H1 (cell line): Measurements from ENCODE around the gene SPPL2A. TPM values are rescaled to one million over a fixed set of nuclear protein-coding genes. Genes with fewer than 3 reads are reported as not detected.

ENCODE experiments used
- CTCF ChIA-PET: fragments of 300-600 bp; sonication (Branson Sonifier 250); formaldehyde crosslinking; loops from one replicate; lab custom pipeline; 2021; ENCODE audit not compliant: partially characterized antibody; lab: Charles Lee
- POLR2A ChIA-PET: fragments of 300-600 bp; sonication (Branson Sonifier 250); formaldehyde crosslinking; loops from one replicate; lab custom pipeline; 2021; ENCODE audit warnings: inconsistent platforms; ENCODE audit not compliant: partially characterized antibody; lab: Charles Lee
- DNase-seq, 2 experiments: peaks; one replicate each; pipeline versions ENCODE4 v3.0.0 to v3.0.0-alpha.2; 2010 to 2022; ENCODE audit warnings: low spot score in 2 of 2, low read depth in 1 of 2, mixed read lengths in 1 of 2
- FAIRE-seq: peaks from 2 replicates; lab custom pipeline; 2011; peaks lifted over from hg19 to GRCh38; lab: Jason Lieb, UNC
- H2AFZ ChIP-seq: 2 replicates; pipeline ENCODE4 v1.8.1; 2012; ENCODE audit warnings: low read length, inconsistent platforms
- H2AK5ac ChIP-seq: 2 replicates; pipeline ENCODE4 v1.6.1; 2013; ENCODE audit warnings: low read depth, low read length
- H2BK120ac ChIP-seq: replicated peaks from 2 replicates; pipeline ENCODE3; 2013; ENCODE audit warnings: low read depth, low read length, inconsistent platforms
- H2BK12ac ChIP-seq: 2 replicates; pipeline ENCODE4 v1.6.1; 2013; ENCODE audit warnings: low read depth, low read length
- H2BK15ac ChIP-seq: 2 replicates; pipeline ENCODE4 v1.6.1; 2013; ENCODE audit warnings: low read length
- H2BK20ac ChIP-seq: 2 replicates; pipeline ENCODE4 v1.6.1; 2013; ENCODE audit warnings: low read length
- H2BK5ac ChIP-seq: 2 replicates; pipeline ENCODE4 v1.6.1; 2013; ENCODE audit warnings: low read depth, low read length
- H3K14ac ChIP-seq: 2 replicates; pipeline ENCODE4 v1.6.1; 2013; ENCODE audit warnings: inconsistent platforms; ENCODE audit not compliant: insufficient read length
- H3K18ac ChIP-seq: 2 replicates; pipeline ENCODE4 v1.6.1; 2013; ENCODE audit warnings: low read length; ENCODE audit errors: extremely low read depth
- H3K23ac ChIP-seq: 2 replicates; pipeline ENCODE4 v1.6.1; 2013; ENCODE audit warnings: inconsistent platforms; ENCODE audit not compliant: insufficient read length
- H3K23me2 ChIP-seq: 2 replicates; pipeline ENCODE4 v1.6.1; 2013; ENCODE audit warnings: low read depth, low read length
- H3K27ac ChIP-seq: 2 replicates; pipeline ENCODE4 v1.6.1; 2011; ENCODE audit warnings: low read depth, low read length, inconsistent platforms
- H3K27me3 ChIP-seq, 4 experiments: replicated peaks in 1 of 4; 1 replicate in 1 of 4; 2 replicates in 3 of 4; pipeline versions ENCODE4 v1.6.1 to v1.8.1; 2011 to 2013; ENCODE audit warnings: low read length in 3 of 4, mild to moderate bottlenecking in 3 of 4, inconsistent platforms in 2 of 4, mixed read lengths in 2 of 4, moderate library complexity in 1 of 4; ENCODE audit not compliant: control insufficient read depth in 3 of 4, insufficient read depth in 3 of 4; ENCODE audit errors: extremely low read depth in 1 of 4
- H3K36me3 ChIP-seq, 4 experiments: 2 replicates each; pipeline versions ENCODE4 v1.6.1 to v1.8.1; 2011 to 2013; ENCODE audit warnings: mild to moderate bottlenecking in 4 of 4, low read length in 3 of 4, moderate library complexity in 2 of 4, control low read depth in 1 of 4, inconsistent platforms in 1 of 4; ENCODE audit not compliant: insufficient read depth in 4 of 4, control insufficient read depth in 2 of 4
- H3K4ac ChIP-seq: replicated peaks from 2 replicates; pipeline ENCODE3; 2013; ENCODE audit warnings: low read length, low read depth, mixed read lengths, inconsistent platforms; ENCODE audit not compliant: insufficient read length
- H3K4me1 ChIP-seq, 4 experiments: replicated peaks in 1 of 4; 1 replicate in 1 of 4; 2 replicates in 3 of 4; pipeline versions ENCODE4 v1.6.1 to v1.8.1; 2011 to 2013; ENCODE audit warnings: low read length in 3 of 4, inconsistent platforms in 2 of 4, mixed read lengths in 1 of 4; ENCODE audit not compliant: insufficient read depth in 4 of 4, control insufficient read depth in 3 of 4
- H3K4me2 ChIP-seq, 2 experiments: 2 replicates each; pipeline versions ENCODE4 v1.6.1 to v1.8.1; 2011 to 2013; ENCODE audit warnings: low read depth in 2 of 2, low read length in 2 of 2, control low read depth in 1 of 2, inconsistent platforms in 1 of 2, mild to moderate bottlenecking in 1 of 2; ENCODE audit not compliant: insufficient read depth in 1 of 2
- H3K4me3 ChIP-seq, 4 experiments: fragments of 200-600, 300-600 bp in 1 of 4; sonication (generic), shearing (Covaris generic), sonication (Bioruptor Twin) in 1 of 4; 2 replicates each; pipeline versions ENCODE4 v1.5.1 to v1.8.1; 2011 to 2016; ENCODE audit warnings: low read length in 4 of 4, low read depth in 3 of 4, control low read depth in 2 of 4, inconsistent platforms in 2 of 4, mild to moderate bottlenecking in 2 of 4, mixed read lengths in 1 of 4, moderate library complexity in 1 of 4; ENCODE audit not compliant: insufficient read depth in 2 of 4; ENCODE audit errors: extremely low read depth in 1 of 4
- H3K56ac ChIP-seq: replicated peaks from 2 replicates; pipeline ENCODE3; 2013; ENCODE audit warnings: low read depth, mild to moderate bottlenecking, mixed read lengths, low read length, inconsistent platforms; ENCODE audit not compliant: insufficient read length
- H3K79me1 ChIP-seq: 2 replicates; pipeline ENCODE4 v1.6.1; 2013; ENCODE audit warnings: low read depth, low read length, control low read depth
- H3K79me2 ChIP-seq, 2 experiments: 2 replicates each; pipeline versions ENCODE4 v1.6.1 to v1.8.1; 2012 to 2013; ENCODE audit warnings: low read length in 2 of 2, mild to moderate bottlenecking in 2 of 2, inconsistent platforms in 1 of 2; ENCODE audit not compliant: insufficient read depth in 2 of 2, control insufficient read depth in 1 of 2
- H3K9ac ChIP-seq, 4 experiments: replicated peaks in 1 of 4; 1 replicate in 1 of 4; 2 replicates in 3 of 4; pipeline versions ENCODE4 v1.6.1 to v1.8.1; 2011 to 2013; ENCODE audit warnings: low read depth in 3 of 4, low read length in 3 of 4, control low read depth in 2 of 4, mild to moderate bottlenecking in 2 of 4, moderate library complexity in 2 of 4, inconsistent platforms in 1 of 4; ENCODE audit errors: extremely low read depth in 1 of 4
- H3K9me3 ChIP-seq, 2 experiments: 2 replicates each; pipeline versions ENCODE4 v1.6.1 to v1.8.1; 2012 to 2013; ENCODE audit warnings: mild to moderate bottlenecking in 2 of 2, moderate library complexity in 2 of 2, control low read depth in 1 of 2, inconsistent platforms in 1 of 2, low read depth in 1 of 2, low read length in 1 of 2, mixed read lengths in 1 of 2; ENCODE audit not compliant: insufficient read depth in 2 of 2
- H4K20me1 ChIP-seq, 2 experiments: replicated peaks in 1 of 2; 2 replicates each; pipeline versions ENCODE3 to v1.8.1; 2011 to 2013; ENCODE audit warnings: inconsistent platforms in 2 of 2, low read length in 2 of 2, mild to moderate bottlenecking in 1 of 2; ENCODE audit not compliant: insufficient read depth in 2 of 2, control insufficient read depth in 1 of 2
- H4K5ac ChIP-seq: 2 replicates; pipeline ENCODE4 v1.6.1; 2013; ENCODE audit warnings: low read length, low read depth, mixed read lengths, inconsistent platforms; ENCODE audit not compliant: insufficient read length
- H4K8ac ChIP-seq: 2 replicates; pipeline ENCODE4 v1.8.0; 2013; ENCODE audit warnings: mild to moderate bottlenecking, moderate library complexity, low read length, inconsistent platforms; ENCODE audit not compliant: insufficient read depth; ENCODE audit errors: extremely low read depth
- H4K91ac ChIP-seq: replicated peaks from 2 replicates; pipeline ENCODE3; 2013; ENCODE audit warnings: low read length, mixed read lengths, inconsistent platforms; ENCODE audit not compliant: insufficient read length
- BACH1 ChIP-seq: IDR thresholded peaks from 2 replicates; pipeline ENCODE4 v1.6.1; 2012; ENCODE audit warnings: low read length, improper control_type of control experiment
- EZH2 ChIP-seq: fragments of 200-600 bp; sonication (generic); IDR thresholded peaks from 2 replicates; pipeline ENCODE4 v1.7.1; 2012; ENCODE audit warnings: low read depth, mild to moderate bottlenecking, moderate library complexity, low read length, inconsistent platforms; ENCODE audit not compliant: severe bottlenecking
- KDM1A ChIP-seq: fragments of 200-600, 300-600 bp; sonication (generic); IDR thresholded peaks from 2 replicates; pipeline ENCODE4 v1.7.1; 2016; ENCODE audit warnings: mild to moderate bottlenecking, low read length, borderline replicate concordance
- NRF1 ChIP-seq: IDR thresholded peaks from 2 replicates; pipeline ENCODE4 v1.6.1; 2011; ENCODE audit warnings: mild to moderate bottlenecking, low read depth, low read length, improper control_type of control experiment
- POLR2A ChIP-seq, 2 experiments: IDR thresholded peaks; 1 replicate in 1 of 2; 2 replicates in 1 of 2; pipeline ENCODE4 v1.6.1; 2011; ENCODE audit warnings: low read depth in 2 of 2, low read length in 2 of 2, mild to moderate bottlenecking in 2 of 2; ENCODE audit errors: control extremely low read depth in 1 of 2
- POLR2AphosphoS5 ChIP-seq: IDR thresholded peaks from 2 replicates; pipeline ENCODE4 v1.6.1; 2011; ENCODE audit warnings: low read depth, low read length
- RAD21 ChIP-seq, 2 experiments: IDR thresholded peaks in 1 of 2; conservative IDR thresholded peaks in 1 of 2; 2 replicates each; pipeline ENCODE4 v1.6.1; 2011; ENCODE audit warnings: low read depth in 2 of 2, low read length in 2 of 2, improper control_type of control experiment in 1 of 2, inconsistent platforms in 1 of 2, mild to moderate bottlenecking in 1 of 2, moderate library complexity in 1 of 2
- RFX5 ChIP-seq: IDR thresholded peaks from 2 replicates; pipeline ENCODE4 v1.6.1; 2011; ENCODE audit warnings: low read depth, low read length, improper control_type of control experiment, borderline replicate concordance
- SIRT6 ChIP-seq: IDR thresholded peaks from one replicate; pipeline ENCODE4 v1.7.1; 2012; ENCODE audit warnings: low read length, inconsistent platforms
- SRF ChIP-seq: IDR thresholded peaks from 2 replicates; pipeline ENCODE4 v1.6.1; 2011; ENCODE audit warnings: mild to moderate bottlenecking, low read depth, low read length, moderate library complexity
- TAF1 ChIP-seq: IDR thresholded peaks from 2 replicates; pipeline ENCODE4 v1.6.1; 2011; ENCODE audit warnings: mild to moderate bottlenecking, low read depth, low read length
- TAF7 ChIP-seq: optimal IDR thresholded peaks from 2 replicates; pipeline ENCODE3; 2011; ENCODE audit warnings: low read depth, mild to moderate bottlenecking, inconsistent platforms, low read length, moderate library complexity, borderline replicate concordance
- YY1 ChIP-seq: IDR thresholded peaks from 2 replicates; pipeline ENCODE4 v1.6.1; 2011; ENCODE audit warnings: low read depth, mild to moderate bottlenecking, low read length
- ZNF274 ChIP-seq: IDR thresholded peaks from 2 replicates; pipeline ENCODE4 v1.7.0; 2012; ENCODE audit warnings: low read length, borderline replicate concordance; ENCODE audit errors: extremely low read depth
- WGBS, 2 experiments: shearing (Covaris generic) in 1 of 2; methylation state at CpG; one replicate each; pipeline versions ENCODE4 v1.1.6 to v1.1.7; 2013 to 2015; ENCODE audit warnings: low lambda C conversion rate in 2 of 2, mixed read lengths in 2 of 2, inconsistent platforms in 1 of 2, low coverage in 1 of 2, missing lambda C conversion rate in 1 of 2; ENCODE audit not compliant: insufficient replicate concordance in 2 of 2, insufficient coverage in 1 of 2, insufficient read length in 1 of 2; ENCODE audit errors: extremely low coverage in 1 of 2, missing lambda C conversion rate in 1 of 2; 5-methylcytosine and 5-hydroxymethylcytosine counted together
- polyA plus RNA-seq, 7 experiments: library from polyadenylated mRNA; depleted of rRNA in 3 of 7; stranded (reverse) in 5 of 7; unstranded in 2 of 7; fragments of >200 nt in 5 of 7; fragments of 200-250 nt in 2 of 7; gene quantifications; 1 replicate in 5 of 7; 2 replicates in 1 of 7; 4 replicates in 1 of 7; pipeline versions ENCODE4 v1.2.1 to v1.2.3, GENCODE V29; 2011 to 2013; ENCODE audit warnings: missing spikeins in 2 of 7, mixed read lengths in 2 of 7
- total RNA-seq: library from RNA; stranded (reverse); fragmentation: NEBNext Ultra II Directional; extraction: Animal tissue kit (Norgen Biotek cat#: 25700); gene quantifications from 2 replicates; pipeline ENCODE4 v1.2.1, GENCODE V29; 2021
- TF ChIP-seq, protein P1 (sequence below): IDR thresholded peaks from 2 replicates; pipeline ENCODE4 v1.6.1; 2011; ENCODE audit warnings: low read length, improper control_type of control experiment

SPPL2A gene
- total and polyA plus RNA-seq, 2 of the 8 experiments (the other 6 are each of a cell fraction or from before 2014, with no cell fraction given): 15.6 to 52.9 TPM

DNA sequence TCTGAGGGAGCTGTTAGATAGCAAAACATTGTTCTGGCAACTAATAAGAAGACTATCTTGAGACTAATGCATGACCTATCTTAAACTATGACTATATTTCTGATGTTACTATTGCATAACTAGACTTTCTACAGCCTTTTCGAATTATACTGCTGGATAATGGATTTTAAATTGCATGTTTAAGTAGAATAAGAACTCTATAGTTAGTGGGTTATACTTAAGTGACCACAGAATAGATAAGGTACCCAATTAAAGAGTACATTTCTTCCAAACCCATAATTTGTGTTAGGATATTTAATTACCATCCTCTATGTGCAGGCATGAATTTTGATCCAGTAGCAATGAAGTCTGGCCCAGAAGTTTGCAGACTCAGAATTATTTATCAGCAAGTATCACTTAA, 44.6 kb upstream of the SPPL2A start:
- H3K4me2 ChIP-seq: no peak overlapping the region
- no peaks in the 10 kb centered on the region for H3K79me2 ChIP-seq
- no peak overlapping the region for H2AK5ac ChIP-seq
- no peak overlapping the region for H4K91ac ChIP-seq
- POLR2A ChIA-PET: no interaction called here
- peaks cover 0 to 3% of the 10 kb centered on the region in 2 experiments; a peak in 1 of 4 replicates for H3K9me3 ChIP-seq
- no peak overlapping the region for H3K23ac ChIP-seq
- H3K27ac ChIP-seq: no peak overlapping the region
- H3K18ac ChIP-seq: no peak overlapping the region
- H3K23me2 ChIP-seq: no peaks in the 10 kb centered on the region
- H3K4ac ChIP-seq: no peak overlapping the region
- no peak overlapping the region for H3K9ac ChIP-seq
- H2BK12ac ChIP-seq: no peak overlapping the region
- 80% methylated on average over 1 of the region's 1 CpG; no CpG with 5 or more reads in 1 of the 2 experiments for WGBS, 2 experiments
- FAIRE-seq (no peak), DNase-seq (no peak)
- no peaks in the 10 kb centered on the region for H3K4me1 ChIP-seq
- H4K20me1 ChIP-seq: no peaks in the 10 kb centered on the region
- no peak overlapping the region for H4K5ac ChIP-seq
- H3K79me1 ChIP-seq: no peaks in the 10 kb centered on the region
- no peak overlapping the region for H4K8ac ChIP-seq
- H3K56ac ChIP-seq: no peak overlapping the region
- no peaks in the 10 kb centered on the region for H3K27me3 ChIP-seq
- H3K4me3 ChIP-seq: no peak overlapping the region
- H2BK5ac ChIP-seq: no peak overlapping the region
- no peak overlapping the region for H2BK20ac ChIP-seq
- H3K14ac ChIP-seq: no peak overlapping the region
- CTCF ChIA-PET: no interaction called here
- no peak overlapping the region for H2BK15ac ChIP-seq
- H2AFZ ChIP-seq: no peak overlapping the region
- H3K36me3 ChIP-seq: no peaks in the 10 kb centered on the region
- no peak overlapping the region for H2BK120ac ChIP-seq
- TF ChIP-seq POLR2A (IDR thresholded peaks at IDR 0.05; ENCODE audit: control extremely low read depth in 1 of 2, low read depth in 2 of 2, low read length in 2 of 2): no peak
- no peak for TF ChIP-seq ZNF274
- TF ChIP-seq SRF: no peak
- no peak for TF ChIP-seq YY1
- TF ChIP-seq, protein P1, sequence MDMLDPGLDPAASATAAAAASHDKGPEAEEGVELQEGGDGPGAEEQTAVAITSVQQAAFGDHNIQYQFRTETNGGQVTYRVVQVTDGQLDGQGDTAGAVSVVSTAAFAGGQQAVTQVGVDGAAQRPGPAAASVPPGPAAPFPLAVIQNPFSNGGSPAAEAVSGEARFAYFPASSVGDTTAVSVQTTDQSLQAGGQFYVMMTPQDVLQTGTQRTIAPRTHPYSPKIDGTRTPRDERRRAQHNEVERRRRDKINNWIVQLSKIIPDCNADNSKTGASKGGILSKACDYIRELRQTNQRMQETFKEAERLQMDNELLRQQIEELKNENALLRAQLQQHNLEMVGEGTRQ: no peak
- TF ChIP-seq SIRT6: no peak
- no peak for TF ChIP-seq NRF1
- no peak for TF ChIP-seq RFX5
- no peak for TF ChIP-seq TAF7
- TF ChIP-seq TAF1: no peak
- no peak for TF ChIP-seq RAD21 (IDR thresholded peaks at IDR 0.05 in 1 of 2, conservative IDR thresholded peaks at IDR 0.05 in 1 of 2; ENCODE audit: low read depth in 2 of 2, low read length in 2 of 2)
- no peak for TF ChIP-seq BACH1
- no peak for TF ChIP-seq EZH2
- TF ChIP-seq POLR2AphosphoS5: no peak
- TF ChIP-seq KDM1A: no peak
